LNCaP clone FGC (cell line): ENCODE data around the gene CD24.

Experiments used
- DNase-seq: peaks from one replicate; pipeline ENCODE4 v3.0.0-alpha.2; 2011; ENCODE audit warnings: low read depth
- H3K4me3 ChIP-seq: 2 replicates; pipeline ENCODE4 v1.5.1; 2011; ENCODE audit warnings: mild to moderate bottlenecking, low read depth, low read length, control low read depth
- TF ChIP-seq, protein P1 (sequence below): IDR thresholded peaks from 2 replicates; pipeline ENCODE4 v1.5.1; 2012; ENCODE audit warnings: mild to moderate bottlenecking; ENCODE audit not compliant: control insufficient read depth, insufficient read depth; ENCODE audit errors: extremely low read depth

The CD24 gene

GRCh38 chr6:106967936-106968555 is 6.5 kb downstream of the CD24 start:
- TF ChIP-seq, protein P1, sequence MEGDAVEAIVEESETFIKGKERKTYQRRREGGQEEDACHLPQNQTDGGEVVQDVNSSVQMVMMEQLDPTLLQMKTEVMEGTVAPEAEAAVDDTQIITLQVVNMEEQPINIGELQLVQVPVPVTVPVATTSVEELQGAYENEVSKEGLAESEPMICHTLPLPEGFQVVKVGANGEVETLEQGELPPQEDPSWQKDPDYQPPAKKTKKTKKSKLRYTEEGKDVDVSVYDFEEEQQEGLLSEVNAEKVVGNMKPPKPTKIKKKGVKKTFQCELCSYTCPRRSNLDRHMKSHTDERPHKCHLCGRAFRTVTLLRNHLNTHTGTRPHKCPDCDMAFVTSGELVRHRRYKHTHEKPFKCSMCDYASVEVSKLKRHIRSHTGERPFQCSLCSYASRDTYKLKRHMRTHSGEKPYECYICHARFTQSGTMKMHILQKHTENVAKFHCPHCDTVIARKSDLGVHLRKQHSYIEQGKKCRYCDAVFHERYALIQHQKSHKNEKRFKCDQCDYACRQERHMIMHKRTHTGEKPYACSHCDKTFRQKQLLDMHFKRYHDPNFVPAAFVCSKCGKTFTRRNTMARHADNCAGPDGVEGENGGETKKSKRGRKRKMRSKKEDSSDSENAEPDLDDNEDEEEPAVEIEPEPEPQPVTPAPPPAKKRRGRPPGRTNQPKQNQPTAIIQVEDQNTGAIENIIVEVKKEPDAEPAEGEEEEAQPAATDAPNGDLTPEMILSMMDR, result no peak
- no peak for DNase-seq
- no peak overlapping the region for H3K4me3 ChIP-seq

- no peak for DNase-seq
- no peak overlapping the region for H3K4me3 ChIP-seq
- TF ChIP-seq, protein P1, result no peak
Measured at GRCh38 chr6:106966671-106967640, 7.6 kb downstream of the CD24 start.

DNA sequence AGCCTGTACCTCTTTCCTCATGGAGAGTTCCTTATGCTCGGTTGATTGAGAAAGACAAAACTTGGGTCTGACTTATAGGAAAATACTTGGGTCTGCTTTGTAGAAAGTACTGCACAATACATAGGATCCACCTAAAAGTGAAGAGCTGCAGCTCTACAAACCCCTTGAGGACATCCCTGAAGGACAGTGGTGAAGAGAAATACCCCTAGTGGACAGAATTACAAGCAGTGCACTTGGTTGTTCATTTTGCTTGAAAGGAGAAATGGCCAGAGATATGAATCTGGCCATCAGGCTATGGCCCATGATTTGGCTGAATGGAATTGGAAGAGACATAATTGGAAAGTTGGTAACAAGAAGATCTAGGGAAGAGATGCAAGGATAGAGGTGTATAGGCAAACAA is 8.3 kb downstream of the CD24 start:
- no peak for DNase-seq
- TF ChIP-seq, protein P1, result no peak
- no peak overlapping the region for H3K4me3 ChIP-seq

DNA sequence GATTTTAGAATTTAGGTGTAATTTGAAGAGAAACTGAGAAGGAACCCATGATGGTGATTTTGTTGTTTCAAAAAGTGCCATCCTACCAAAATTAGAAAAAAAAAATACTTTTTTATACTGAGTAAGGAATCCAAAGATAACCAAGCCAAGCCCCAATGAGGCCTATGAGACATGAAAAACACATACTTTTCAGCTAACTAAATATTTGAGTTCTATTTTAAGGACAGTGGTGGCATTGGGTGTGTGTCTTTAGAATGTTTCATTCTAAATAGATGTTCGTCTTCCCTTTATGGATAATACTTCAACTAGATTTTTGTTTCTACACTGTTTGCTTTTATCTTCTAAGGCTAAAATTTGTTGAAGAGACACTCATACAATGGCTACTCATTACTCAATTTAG is 9.6 kb downstream of the CD24 start:
- H3K4me3 ChIP-seq, result no peak overlapping the region
- no peak for DNase-seq
- TF ChIP-seq, protein P1, result no peak

DNA sequence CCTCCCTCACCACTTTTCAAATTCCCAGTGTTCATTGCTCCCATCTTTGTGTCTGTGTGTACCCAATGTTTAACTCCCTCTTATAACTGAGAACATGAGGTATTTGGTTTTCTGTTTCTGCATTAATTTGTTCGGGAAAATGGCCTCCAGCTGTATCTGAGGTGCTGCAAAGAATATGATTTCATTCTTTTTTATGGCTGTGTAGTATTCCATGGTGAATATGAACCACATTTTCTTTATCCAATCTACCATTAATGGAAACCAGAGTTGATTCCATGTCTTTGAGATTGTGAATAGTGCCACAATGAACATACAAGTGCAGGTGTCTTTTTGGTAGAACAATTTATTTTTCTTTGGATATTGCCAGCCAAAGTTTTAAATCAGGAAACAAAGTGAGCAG is 10.4 kb downstream of the CD24 start:
- TF ChIP-seq, protein P1, result no peak

DNA sequence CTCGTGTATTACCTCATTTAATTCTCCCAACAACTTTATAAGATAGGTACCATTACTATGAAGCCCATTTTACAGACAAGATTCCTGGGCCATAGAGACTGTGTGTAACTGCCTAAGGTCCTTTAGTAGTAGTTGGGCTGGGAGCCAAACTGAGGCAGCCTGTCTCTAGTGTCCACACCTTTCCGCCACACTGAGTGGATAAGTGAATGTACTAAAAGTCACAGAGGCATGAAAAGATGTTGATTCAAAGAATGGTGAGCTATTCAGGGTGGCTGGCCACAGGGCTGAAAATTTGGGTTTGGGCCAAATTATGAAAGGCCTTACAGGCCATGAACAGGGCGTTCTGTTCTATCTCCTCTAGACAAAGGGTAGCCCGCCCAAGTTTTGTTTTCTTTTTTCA is 11.0 kb downstream of the CD24 start:
- TF ChIP-seq, protein P1, result no peak
- H3K4me3 ChIP-seq, result no peak overlapping the region
- DNase-seq, result no peak

More for the DNA sequence above, 10.4 kb downstream of the CD24 start:
- DNase-seq, result no peak
- H3K4me3 ChIP-seq, result no peak overlapping the region
